HepG2 (cell line): Measurements from ENCODE around the gene MYORG. TPM values are rescaled to one million over a fixed set of nuclear protein-coding genes. Genes with fewer than 3 reads are reported as not detected.
A peak's percentile ranks its signal among the peaks of the same experiment; 100 is the strongest.

Experiments
- ISX ChIP-seq: sonication (generic); formaldehyde crosslinking; conservative IDR thresholded peaks from 2 replicates; pipeline ENCODE4 v1.5.0; 2020; ENCODE audit warnings: missing genetic modification reagents
- MAF1 ChIP-seq: sonication (generic); formaldehyde crosslinking; IDR thresholded peaks from 2 replicates; pipeline ENCODE4 v1.5.0; 2020; ENCODE audit warnings: missing genetic modification reagents, borderline replicate concordance
- MIER2 ChIP-seq: IDR thresholded peaks from 2 replicates; pipeline ENCODE4 v1.6.1; 2016; ENCODE audit warnings: missing biosample characterization, missing genetic modification reagents
- NFYB ChIP-seq: sonication (generic); formaldehyde crosslinking; IDR thresholded peaks from 2 replicates; pipeline ENCODE4 v1.4.0; 2020; ENCODE audit warnings: missing genetic modification reagents
- PAWR ChIP-seq: sonication (generic); formaldehyde crosslinking; IDR thresholded peaks from 2 replicates; pipeline ENCODE4 v1.4.0; 2020; ENCODE audit warnings: missing genetic modification reagents, mild to moderate bottlenecking, borderline replicate concordance
- PITX1 ChIP-seq: sonication (generic); formaldehyde crosslinking; IDR thresholded peaks from 2 replicates; pipeline ENCODE4 v1.5.1; 2020; ENCODE audit warnings: mild to moderate bottlenecking, missing genetic modification reagents
- POLR2AphosphoS2 ChIP-seq: IDR thresholded peaks from 2 replicates; pipeline ENCODE4 v1.6.1; 2011; ENCODE audit warnings: low read depth, low read length, improper control_type of control experiment
- RELA ChIP-seq: sonication (generic); formaldehyde crosslinking; IDR thresholded peaks from 2 replicates; pipeline ENCODE4 v1.4.0; 2020; ENCODE audit warnings: missing genetic modification reagents
- SMAD3 ChIP-seq: sonication (generic); formaldehyde crosslinking; IDR thresholded peaks from 2 replicates; pipeline ENCODE4 v1.4.0; 2020; ENCODE audit warnings: missing genetic modification reagents
- TBL1XR1 ChIP-seq: fragments of 150-350 bp; IDR thresholded peaks from 2 replicates; pipeline ENCODE4 v1.6.1; 2014; ENCODE audit warnings: borderline replicate concordance, low read length; ENCODE audit not compliant: partially characterized antibody
- ZNF253 ChIP-seq: sonication (generic); formaldehyde crosslinking; IDR thresholded peaks from 2 replicates; pipeline ENCODE4 v1.8.0; 2022; ENCODE audit warnings: mild to moderate bottlenecking, missing genetic modification reagents, borderline replicate concordance
- ZNF296 ChIP-seq: sonication (generic); formaldehyde crosslinking; conservative IDR thresholded peaks from 2 replicates; pipeline ENCODE4 v1.5.0; 2020; ENCODE audit warnings: mild to moderate bottlenecking, missing genetic modification reagents
- ZNF746 ChIP-seq: sonication (generic); formaldehyde crosslinking; IDR thresholded peaks from 2 replicates; pipeline ENCODE4 v1.8.0; 2022; ENCODE audit warnings: mild to moderate bottlenecking, missing genetic modification reagents
- ZNF747 ChIP-seq: sonication (generic); formaldehyde crosslinking; IDR thresholded peaks from 2 replicates; pipeline ENCODE4 v1.8.1; 2023; ENCODE audit warnings: missing genetic modification reagents, mild to moderate bottlenecking, borderline replicate concordance
- polyA plus RNA-seq, 8 experiments: library from polyadenylated mRNA; depleted of rRNA in 3 of 8; stranded (reverse) in 7 of 8; unstranded in 1 of 8; fragments of >200 nt; fragmentation: Illumina TruSeq in 4 of 8; extraction: Trizol in 4 of 8; gene quantifications; 2 replicates each; pipeline versions ENCODE4 v1.2.1 to v1.2.3, GENCODE V29; 2011 to 2016; ENCODE audit warnings: low read depth in 4 of 8, missing spikeins in 1 of 8, mixed read lengths in 1 of 8; ENCODE audit not compliant: insufficient read depth in 1 of 8
- total RNA-seq, 5 experiments: library from RNA; depleted of rRNA; stranded (reverse); fragments of >200 nt; fragmentation: Illumina TruSeq; extraction: Trizol; gene quantifications; 2 replicates each; pipeline ENCODE4 v1.2.3, GENCODE V29; 2016; ENCODE audit warnings: low read depth in 1 of 5
- TF ChIP-seq, protein P1 (sequence below): sonication (generic); formaldehyde crosslinking; IDR thresholded peaks from 2 replicates; pipeline ENCODE4 v1.5.1; 2020; ENCODE audit warnings: mild to moderate bottlenecking, missing genetic modification reagents, borderline replicate concordance
- TF ChIP-seq, protein P2 (sequence below): sonication (generic); IDR thresholded peaks from 2 replicates; pipeline ENCODE4 v1.6.1; 2016; ENCODE audit warnings: low read depth, borderline replicate concordance
- TF ChIP-seq, protein P3 (sequence below): sonication (generic); formaldehyde crosslinking; IDR thresholded peaks from 2 replicates; pipeline ENCODE4 v1.5.0; 2020; ENCODE audit warnings: mild to moderate bottlenecking, missing genetic modification reagents
- TF ChIP-seq, protein P4 (sequence below): IDR thresholded peaks from 2 replicates; pipeline ENCODE4 v1.6.1; 2012; ENCODE audit warnings: low read depth, low read length, improper control_type of control experiment
- TF ChIP-seq, protein P5 (sequence below): sonication (generic); formaldehyde crosslinking; IDR thresholded peaks from 2 replicates; pipeline ENCODE4 v1.4.0; 2020; ENCODE audit warnings: missing genetic modification reagents

Gene MYORG
- total and polyA plus RNA-seq, 2 of the 13 experiments (the other 11 are each of a cell fraction or from before 2014, with no cell fraction given), result 11.1 to 22.4 TPM

DNA sequence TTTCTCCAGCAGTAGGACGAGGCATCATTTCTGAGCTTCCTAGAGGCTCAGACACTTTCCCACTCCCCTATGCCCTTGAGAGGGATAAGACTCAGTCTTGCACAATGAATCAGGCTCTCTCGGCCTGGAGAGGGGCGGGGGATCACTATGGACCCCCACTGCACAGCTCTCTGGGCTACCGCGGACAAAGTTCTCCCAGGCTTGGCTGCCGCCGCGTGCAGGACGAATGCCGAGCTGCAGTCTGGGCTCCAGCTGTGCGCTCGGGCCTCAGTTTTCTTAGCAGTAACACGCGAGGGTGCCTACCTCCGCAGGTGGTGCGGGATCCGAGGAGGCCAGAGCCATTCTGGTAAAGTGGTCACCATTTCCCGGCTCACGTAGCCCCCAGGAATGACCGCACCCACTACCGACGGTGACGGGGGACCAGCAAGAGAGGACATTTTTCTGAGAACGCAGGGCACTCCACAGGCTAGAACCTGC lies 3.4 kb upstream of the MYORG start (continued):
- TF ChIP-seq, protein P1, sequence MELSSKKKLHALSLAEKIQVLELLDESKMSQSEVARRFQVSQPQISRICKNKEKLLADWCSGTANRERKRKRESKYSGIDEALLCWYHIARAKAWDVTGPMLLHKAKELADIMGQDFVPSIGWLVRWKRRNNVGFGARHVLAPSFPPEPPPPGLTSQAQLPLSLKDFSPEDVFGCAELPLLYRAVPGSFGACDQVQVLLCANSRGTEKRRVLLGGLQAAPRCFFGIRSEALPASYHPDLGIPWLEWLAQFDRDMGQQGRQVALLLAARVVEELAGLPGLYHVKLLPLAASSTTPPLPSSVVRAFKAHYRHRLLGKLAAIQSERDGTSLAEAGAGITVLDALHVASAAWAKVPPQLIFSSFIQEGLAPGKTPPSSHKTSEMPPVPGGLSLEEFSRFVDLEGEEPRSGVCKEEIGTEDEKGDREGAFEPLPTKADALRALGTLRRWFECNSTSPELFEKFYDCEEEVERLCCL (CRISPR knock-in tag), result peak; percentile 23; the same call in 1 of the 2 replicates
- TF ChIP-seq, protein P2, sequence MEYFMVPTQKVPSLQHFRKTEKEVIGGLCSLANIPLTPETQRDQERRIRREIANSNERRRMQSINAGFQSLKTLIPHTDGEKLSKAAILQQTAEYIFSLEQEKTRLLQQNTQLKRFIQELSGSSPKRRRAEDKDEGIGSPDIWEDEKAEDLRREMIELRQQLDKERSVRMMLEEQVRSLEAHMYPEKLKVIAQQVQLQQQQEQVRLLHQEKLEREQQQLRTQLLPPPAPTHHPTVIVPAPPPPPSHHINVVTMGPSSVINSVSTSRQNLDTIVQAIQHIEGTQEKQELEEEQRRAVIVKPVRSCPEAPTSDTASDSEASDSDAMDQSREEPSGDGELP, result 0 out of 2 replicates have a peak, but pooled peaks have one; percentile 17
- TF ChIP-seq ZNF253 (CRISPR knock-in tag) (no peak), PAWR (CRISPR knock-in tag) (no peak; the same call in 1 of the 2 replicates), MIER2 (CRISPR knock-in tag) (no peak), RELA (CRISPR knock-in tag) (no peak), NFYB (no peak), MAF1 (no peak), POLR2AphosphoS2 (no peak), PITX1 (CRISPR knock-in tag) (0 out of 2 replicates have a peak, but pooled peaks have one; percentile 21), ZNF746 (no peak), SMAD3 (0 out of 2 replicates have a peak, but pooled peaks have one; percentile 1), ZNF747 (no peak), TBL1XR1 (no peak), ISX (no peak), ZNF296 (CRISPR knock-in tag) (no peak)
- TF ChIP-seq, protein P3, sequence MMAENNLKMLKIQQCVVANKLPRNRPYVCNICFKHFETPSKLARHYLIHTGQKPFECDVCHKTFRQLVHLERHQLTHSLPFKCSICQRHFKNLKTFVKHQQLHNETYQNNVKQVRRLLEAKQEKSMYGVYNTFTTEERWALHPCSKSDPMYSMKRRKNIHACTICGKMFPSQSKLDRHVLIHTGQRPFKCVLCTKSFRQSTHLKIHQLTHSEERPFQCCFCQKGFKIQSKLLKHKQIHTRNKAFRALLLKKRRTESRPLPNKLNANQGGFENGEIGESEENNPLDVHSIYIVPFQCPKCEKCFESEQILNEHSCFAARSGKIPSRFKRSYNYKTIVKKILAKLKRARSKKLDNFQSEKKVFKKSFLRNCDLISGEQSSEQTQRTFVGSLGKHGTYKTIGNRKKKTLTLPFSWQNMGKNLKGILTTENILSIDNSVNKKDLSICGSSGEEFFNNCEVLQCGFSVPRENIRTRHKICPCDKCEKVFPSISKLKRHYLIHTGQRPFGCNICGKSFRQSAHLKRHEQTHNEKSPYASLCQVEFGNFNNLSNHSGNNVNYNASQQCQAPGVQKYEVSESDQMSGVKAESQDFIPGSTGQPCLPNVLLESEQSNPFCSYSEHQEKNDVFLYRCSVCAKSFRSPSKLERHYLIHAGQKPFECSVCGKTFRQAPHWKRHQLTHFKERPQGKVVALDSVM (CRISPR knock-in tag), result no peak
- TF ChIP-seq, protein P4, sequence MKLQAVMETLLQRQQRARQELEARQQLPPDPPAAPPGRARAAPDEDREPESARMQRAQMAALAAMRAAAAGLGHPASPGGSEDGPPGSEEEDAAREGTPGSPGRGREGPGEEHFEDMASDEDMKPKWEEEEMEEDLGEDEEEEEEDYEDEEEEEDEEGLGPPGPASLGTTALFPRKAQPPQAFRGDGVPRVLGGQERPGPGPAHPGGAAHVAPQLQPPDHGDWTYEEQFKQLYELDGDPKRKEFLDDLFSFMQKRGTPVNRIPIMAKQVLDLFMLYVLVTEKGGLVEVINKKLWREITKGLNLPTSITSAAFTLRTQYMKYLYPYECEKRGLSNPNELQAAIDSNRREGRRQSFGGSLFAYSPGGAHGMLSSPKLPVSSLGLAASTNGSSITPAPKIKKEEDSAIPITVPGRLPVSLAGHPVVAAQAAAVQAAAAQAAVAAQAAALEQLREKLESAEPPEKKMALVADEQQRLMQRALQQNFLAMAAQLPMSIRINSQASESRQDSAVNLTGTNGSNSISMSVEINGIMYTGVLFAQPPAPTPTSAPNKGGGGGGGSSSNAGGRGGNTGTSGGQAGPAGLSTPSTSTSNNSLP, result no peak
- TF ChIP-seq, protein P5, sequence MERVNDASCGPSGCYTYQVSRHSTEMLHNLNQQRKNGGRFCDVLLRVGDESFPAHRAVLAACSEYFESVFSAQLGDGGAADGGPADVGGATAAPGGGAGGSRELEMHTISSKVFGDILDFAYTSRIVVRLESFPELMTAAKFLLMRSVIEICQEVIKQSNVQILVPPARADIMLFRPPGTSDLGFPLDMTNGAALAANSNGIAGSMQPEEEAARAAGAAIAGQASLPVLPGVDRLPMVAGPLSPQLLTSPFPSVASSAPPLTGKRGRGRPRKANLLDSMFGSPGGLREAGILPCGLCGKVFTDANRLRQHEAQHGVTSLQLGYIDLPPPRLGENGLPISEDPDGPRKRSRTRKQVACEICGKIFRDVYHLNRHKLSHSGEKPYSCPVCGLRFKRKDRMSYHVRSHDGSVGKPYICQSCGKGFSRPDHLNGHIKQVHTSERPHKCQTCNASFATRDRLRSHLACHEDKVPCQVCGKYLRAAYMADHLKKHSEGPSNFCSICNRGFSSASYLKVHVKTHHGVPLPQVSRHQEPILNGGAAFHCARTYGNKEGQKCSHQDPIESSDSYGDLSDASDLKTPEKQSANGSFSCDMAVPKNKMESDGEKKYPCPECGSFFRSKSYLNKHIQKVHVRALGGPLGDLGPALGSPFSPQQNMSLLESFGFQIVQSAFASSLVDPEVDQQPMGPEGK (CRISPR knock-in tag), result no peak; the same call in 1 of the 2 replicates
